GM21447 (cell line): ENCODE results near the gene CDC42BPB.

Source experiments
- ATAC-seq: cut with Tn5 transposase; IDR thresholded peaks from one replicate; pipeline ENCODE4 v1.9.1; 2021; ENCODE audit not compliant: unreplicated experiment

Gene CDC42BPB

GRCh38 chr14:103001226-103001625, 56.1 kb downstream of the CDC42BPB start:
- ATAC-seq = no peak

GRCh38 chr14:103000291-103000921, 56.9 kb downstream of the CDC42BPB start:
- no peak for ATAC-seq

GRCh38 chr14:102999227-102999895, 58.0 kb downstream of the CDC42BPB start:
- no peak for ATAC-seq

- no peak for ATAC-seq
Measured at GRCh38 chr14:102998393-102998792, 59.0 kb downstream of the CDC42BPB start.

- ATAC-seq = no peak
Measured at GRCh38 chr14:102996941-102997340, 60.4 kb downstream of the CDC42BPB start.

GRCh38 chr14:102994689-102995088, 62.7 kb downstream of the CDC42BPB start:
- ATAC-seq = no peak

- no peak for ATAC-seq
Measured at GRCh38 chr14:102993523-102993922, 63.8 kb downstream of the CDC42BPB start.

GRCh38 chr14:102991376-102991775, 66.0 kb downstream of the CDC42BPB start:
- ATAC-seq = no peak

GRCh38 chr14:102988054-102988453, 69.3 kb downstream of the CDC42BPB start:
- ATAC-seq = no peak

- no peak for ATAC-seq
Measured at GRCh38 chr14:102986810-102987579, 70.4 kb downstream of the CDC42BPB start.

GRCh38 chr14:102985665-102986064, 71.7 kb downstream of the CDC42BPB start:
- ATAC-seq = peak; percentile 61

- ATAC-seq = no peak
Measured at GRCh38 chr14:102984336-102985102, 72.8 kb downstream of the CDC42BPB start.

GRCh38 chr14:102983496-102983895, 73.9 kb downstream of the CDC42BPB start:
- no peak for ATAC-seq

GRCh38 chr14:102982852-102983470, 74.4 kb downstream of the CDC42BPB start:
- no peak for ATAC-seq

GRCh38 chr14:102980409-102980810, 76.9 kb downstream of the CDC42BPB start:
- no peak for ATAC-seq

GRCh38 chr14:102979406-102979805, 77.9 kb downstream of the CDC42BPB start:
- no peak for ATAC-seq

- ATAC-seq = no peak
Measured at GRCh38 chr14:102977475-102977874, 79.9 kb downstream of the CDC42BPB start.

GRCh38 chr14:102975662-102976061, 81.7 kb downstream of the CDC42BPB start:
- no peak for ATAC-seq

GRCh38 chr14:102973706-102974285, 83.6 kb downstream of the CDC42BPB start:
- ATAC-seq = no peak

- no peak for ATAC-seq
Measured at GRCh38 chr14:102971836-102972606, 85.3 kb downstream of the CDC42BPB start.
